Neural cell (in vitro differentiated cells): ENCODE data around the gene AKAP5. TPM values are rescaled to one million over a fixed set of nuclear protein-coding genes. Genes with fewer than 3 reads are reported as not detected.

Experiments used
- H2AFZ ChIP-seq: fragments of 200-600, 300-800 bp; sonication (generic), shearing (Covaris generic); 2 replicates; pipeline ENCODE4 v1.6.0; 2014; ENCODE audit warnings: low read depth, mild to moderate bottlenecking, antibody characterized with exemption, low read length, moderate library complexity
- H3F3A ChIP-seq: fragments of 200-600 bp; shearing (Covaris generic); 2 replicates; pipeline ENCODE4 v1.6.1; 2016; ENCODE audit warnings: mild to moderate bottlenecking, moderate library complexity, mixed read lengths, antibody characterized with exemption, low read length; ENCODE audit not compliant: insufficient read depth, poor library complexity, severe bottlenecking
- H3K27ac ChIP-seq: fragments of 200-600, 300-800 bp; sonication (generic), shearing (Covaris generic); 2 replicates; pipeline ENCODE4 v1.5.1; 2014; ENCODE audit warnings: mild to moderate bottlenecking, low read length, moderate library complexity
- H3K27me3 ChIP-seq: fragments of 300-800, 200-600 bp; sonication (generic), shearing (Covaris generic); 2 replicates; pipeline ENCODE4 v1.6.0; 2014; ENCODE audit warnings: mild to moderate bottlenecking, low read depth, low read length, moderate library complexity; ENCODE audit not compliant: insufficient read depth
- H3K36me3 ChIP-seq: fragments of 300-800, 200-600 bp; sonication (generic), shearing (Covaris generic); 2 replicates; pipeline ENCODE4 v1.5.1; 2014; ENCODE audit warnings: mild to moderate bottlenecking, antibody characterized with exemption, low read length, moderate library complexity; ENCODE audit not compliant: insufficient read depth
- H3K4me2 ChIP-seq: fragments of 300-800, 200-600 bp; sonication (generic), shearing (Covaris generic); 2 replicates; pipeline ENCODE4 v1.6.0; 2014; ENCODE audit warnings: mild to moderate bottlenecking, low read length
- H3K4me3 ChIP-seq: fragments of 300-800, 200-600 bp; sonication (generic), shearing (Covaris generic); 2 replicates; pipeline ENCODE4 v1.5.1; 2014; ENCODE audit warnings: mild to moderate bottlenecking, low read length, moderate library complexity
- H3K79me2 ChIP-seq: fragments of 200-600 bp; shearing (Covaris generic); replicated peaks from 2 replicates; pipeline ENCODE4 v1.6.0; 2014; ENCODE audit warnings: mild to moderate bottlenecking, low read length, moderate library complexity; ENCODE audit not compliant: insufficient read depth
- H3K9ac ChIP-seq: fragments of 300-800, 200-600 bp; sonication (generic), shearing (Covaris generic); 2 replicates; pipeline ENCODE4 v1.6.1; 2016; ENCODE audit warnings: mild to moderate bottlenecking, low read length, mixed read lengths
- H3K9me2 ChIP-seq: fragments of 200-600 bp; shearing (Covaris generic); 2 replicates; pipeline ENCODE4 v1.6.1; 2016; ENCODE audit warnings: mild to moderate bottlenecking, low read length, mixed read lengths; ENCODE audit not compliant: insufficient read depth
- H3K9me3 ChIP-seq: fragments of 200-600, 300-800 bp; sonication (generic), shearing (Covaris generic); 2 replicates; pipeline ENCODE4 v1.6.1; 2016; ENCODE audit warnings: mild to moderate bottlenecking, mixed run types, low read length, moderate library complexity, mixed read lengths
- H4K20me1 ChIP-seq: fragments of 200-600 bp; shearing (Covaris generic); 2 replicates; pipeline ENCODE4 v1.6.1; 2016; ENCODE audit warnings: mild to moderate bottlenecking, mixed run types; ENCODE audit not compliant: insufficient read depth
- CTCF ChIP-seq: fragments of 450-650 bp; IDR thresholded peaks from 2 replicates; pipeline ENCODE4 v1.5.1; 2014; ENCODE audit warnings: antibody characterized with exemption, mild to moderate bottlenecking, moderate library complexity; ENCODE audit not compliant: poor library complexity, severe bottlenecking
- EP300 ChIP-seq: fragments of 450-650 bp; conservative IDR thresholded peaks from 2 replicates; pipeline ENCODE4 v1.6.1; 2014; ENCODE audit warnings: antibody characterized with exemption, mild to moderate bottlenecking, moderate library complexity; ENCODE audit not compliant: poor library complexity, severe bottlenecking
- EZH2 ChIP-seq: fragments of 200-600, 300-800 bp; shearing (Covaris generic), sonication (generic); IDR thresholded peaks from 2 replicates; pipeline ENCODE4 v1.6.1; 2014; ENCODE audit warnings: antibody characterized with exemption, low read length, borderline replicate concordance, mild to moderate bottlenecking; ENCODE audit not compliant: insufficient read depth, poor library complexity, severe bottlenecking
- MXI1 ChIP-seq: fragments of 450-650 bp; conservative IDR thresholded peaks from 2 replicates; pipeline ENCODE4 v1.6.1; 2014; ENCODE audit warnings: antibody characterized with exemption, mild to moderate bottlenecking; ENCODE audit not compliant: poor library complexity, severe bottlenecking
- POLR2AphosphoS5 ChIP-seq: IDR thresholded peaks from 2 replicates; pipeline ENCODE4 v1.6.1; 2012
- RAD21 ChIP-seq: fragments of 450-650 bp; conservative IDR thresholded peaks from 2 replicates; pipeline ENCODE4 v1.6.1; 2014; ENCODE audit warnings: antibody characterized with exemption, mild to moderate bottlenecking, moderate library complexity
- REST ChIP-seq: IDR thresholded peaks from 2 replicates; pipeline ENCODE4 v1.6.1; 2012; ENCODE audit warnings: borderline replicate concordance
- SMC3 ChIP-seq: fragments of 450-650 bp; conservative IDR thresholded peaks from 2 replicates; pipeline ENCODE4 v1.6.1; 2014; ENCODE audit warnings: antibody characterized with exemption, mild to moderate bottlenecking, moderate library complexity; ENCODE audit not compliant: poor library complexity
- TAF1 ChIP-seq: IDR thresholded peaks from 2 replicates; pipeline ENCODE4 v1.6.1; 2012; ENCODE audit warnings: low read depth
- polyA plus RNA-seq: library from polyadenylated mRNA; depleted of rRNA; stranded (reverse); fragments of >200 nt; gene quantifications from 2 replicates; pipeline ENCODE4 v1.2.3, GENCODE V29; 2014

The AKAP5 gene
- polyA plus RNA-seq, 1 donor from 2014 or later: 1.8 TPM

- H3K79me2 ChIP-seq: peaks cover 73% of the 10 kb centered on the region
- H3K9ac ChIP-seq: no peak overlapping the region
- no peak overlapping the region for H3K27ac ChIP-seq
- H4K20me1 ChIP-seq: no peaks in the 10 kb centered on the region
- H3F3A ChIP-seq: no peaks in the 10 kb centered on the region
- H3K27me3 ChIP-seq: no peaks in the 10 kb centered on the region
- no peaks in the 10 kb centered on the region for H3K9me2 ChIP-seq
- no peak overlapping the region for H3K4me2 ChIP-seq
- no peaks in the 10 kb centered on the region for H3K36me3 ChIP-seq
- H3K9me3 ChIP-seq: no peaks in the 10 kb centered on the region
- H2AFZ ChIP-seq: no peak overlapping the region
- TF ChIP-seq CTCF: no peak
- TF ChIP-seq TAF1: no peak
- no peak for TF ChIP-seq SMC3
- no peak for TF ChIP-seq RAD21
- no peak for TF ChIP-seq EP300
- no peak for TF ChIP-seq EZH2
- TF ChIP-seq REST: no peak
- no peak for TF ChIP-seq MXI1
- TF ChIP-seq POLR2AphosphoS5: no peak
- H3K4me3 ChIP-seq: no peak overlapping the region
Measured at GRCh38 chr14:64508215-64508776, 43.0 kb downstream of the AKAP5 start.

- H3F3A ChIP-seq: no peaks in the 10 kb centered on the region
- no peak overlapping the region for H2AFZ ChIP-seq
- no peaks in the 10 kb centered on the region for H3K9me3 ChIP-seq
- H3K9ac ChIP-seq: no peak overlapping the region
- H3K27ac ChIP-seq: no peak overlapping the region
- H3K4me3 ChIP-seq: no peak overlapping the region
- peaks cover 76% of the 10 kb centered on the region for H3K79me2 ChIP-seq
- H3K36me3 ChIP-seq: no peaks in the 10 kb centered on the region
- no peak for TF ChIP-seq REST
- no peak for TF ChIP-seq CTCF
- TF ChIP-seq TAF1: no peak
- TF ChIP-seq MXI1: no peak
- no peak for TF ChIP-seq EZH2
- TF ChIP-seq RAD21: no peak
- TF ChIP-seq EP300: no peak
- no peak for TF ChIP-seq POLR2AphosphoS5
- TF ChIP-seq SMC3: no peak
- no peak overlapping the region for H3K4me2 ChIP-seq
- no peaks in the 10 kb centered on the region for H3K9me2 ChIP-seq
- H3K27me3 ChIP-seq: no peaks in the 10 kb centered on the region
- no peaks in the 10 kb centered on the region for H4K20me1 ChIP-seq
Measured at GRCh38 chr14:64509036-64509435, 43.7 kb downstream of the AKAP5 start.
